Stomach (tissue), 4 donors: ENCODE results near the gene MTG1.
"Not testable (repeated sequence)": the region's sequence is repeated elsewhere in the genome, so short reads cannot be mapped to it uniquely, and the experiment has no call there.

Source experiments
- CTCF ChIP-seq, 7 experiments: fragments of 450-650 bp in 4 of 7; fragments of 200-600 bp in 3 of 7; sonication (generic) in 3 of 7; IDR thresholded peaks; one replicate each; pipeline ENCODE4 v1.5.1; 2016 to 2019; ENCODE audit warnings: antibody characterized with exemption in 7 of 7, control low read depth in 2 of 7, mild to moderate bottlenecking in 1 of 7
- POLR2A ChIP-seq, 4 donors: fragments of 450-650 bp; IDR thresholded peaks; one replicate each; pipeline ENCODE4 v1.6.1; 2016; ENCODE audit warnings: antibody characterized with exemption in 4 of 4, control low read depth in 2 of 4, mild to moderate bottlenecking in 1 of 4, moderate library complexity in 1 of 4

GRCh38 chr10:133469205-133469604 is 75.2 kb downstream of the MTG1 start:
- not testable (repeated sequence) for TF ChIP-seq CTCF, POLR2A (IDR thresholded peaks at IDR 0.05)
